K562 (cell line): ENCODE data around the gene LBR. TPM values are rescaled to one million over a fixed set of nuclear protein-coding genes. Genes with fewer than 3 reads are reported as not detected.

ENCODE experiments used
- C11orf30 ChIP-seq: fragments of 450-650 bp; IDR thresholded peaks from 2 replicates; pipeline ENCODE4 v1.6.1; 2016; ENCODE audit warnings: low read depth, mild to moderate bottlenecking
- CBX1 ChIP-seq: sonication (generic); IDR thresholded peaks from 2 replicates; pipeline ENCODE4 v1.6.1; 2016; ENCODE audit warnings: antibody characterized with exemption, low read depth, mild to moderate bottlenecking
- CCNT2 ChIP-seq: IDR thresholded peaks from 2 replicates; pipeline ENCODE4 v1.6.1; 2011; ENCODE audit warnings: borderline replicate concordance, low read depth, mild to moderate bottlenecking, moderate library complexity, mixed read lengths, low read length; ENCODE audit not compliant: insufficient read length; ENCODE audit errors: extremely low read depth
- CEBPB ChIP-seq: fragments of 450-650 bp; IDR thresholded peaks from 2 replicates; pipeline ENCODE4 v1.6.1; 2016; ENCODE audit warnings: missing genetic modification characterization, missing compliant biosample characterization
- HDAC3 ChIP-seq: fragments of 450-650 bp; IDR thresholded peaks from 2 replicates; pipeline ENCODE4 v1.6.1; 2018; ENCODE audit warnings: borderline replicate concordance, mild to moderate bottlenecking, moderate library complexity; ENCODE audit not compliant: partially characterized antibody
- HNRNPLL ChIP-seq: fragments of 200-400 bp; formaldehyde crosslinking; IDR thresholded peaks from 2 replicates; pipeline ENCODE4 v1.6.1; 2017; ENCODE audit warnings: low read length, low read depth, mild to moderate bottlenecking; ENCODE audit not compliant: poor library complexity, severe bottlenecking
- KLF1 ChIP-seq: fragments of 450-650 bp; IDR thresholded peaks from 2 replicates; pipeline ENCODE4 v1.6.1; 2016; ENCODE audit warnings: missing genetic modification characterization, missing compliant biosample characterization
- MAFF ChIP-seq: IDR thresholded peaks from 2 replicates; pipeline ENCODE4 v1.6.1; 2012; ENCODE audit warnings: low read length, improper control_type of control experiment
- MAZ ChIP-seq, 2 experiments: fragments of 450-650 bp in 1 of 2; sonication (generic) in 1 of 2; formaldehyde crosslinking; IDR thresholded peaks in 1 of 2; conservative IDR thresholded peaks in 1 of 2; 2 replicates each; pipeline versions ENCODE4 v1.4.0 to v1.5.0; 2020; ENCODE audit warnings: mild to moderate bottlenecking in 1 of 2, missing genetic modification reagents in 1 of 2
- MTF1 ChIP-seq: fragments of 250-450 bp; sonication (Bioruptor Pico); IDR thresholded peaks from 2 replicates; pipeline ENCODE4 v1.9.0; 2021; ENCODE audit warnings: moderate library complexity, mild to moderate bottlenecking, inconsistent platforms, borderline replicate concordance
- NFYB ChIP-seq: IDR thresholded peaks from 2 replicates; pipeline ENCODE4 v1.6.1; 2011; ENCODE audit warnings: mild to moderate bottlenecking, moderate library complexity; ENCODE audit not compliant: insufficient read length; ENCODE audit errors: extremely low read depth
- NR2F6 ChIP-seq: fragments of 450-650 bp; formaldehyde crosslinking; IDR thresholded peaks from 2 replicates; pipeline ENCODE4 v1.4.0; 2020; ENCODE audit warnings: mild to moderate bottlenecking
- ZNF695 ChIP-seq: fragments of 450-650 bp; formaldehyde crosslinking; IDR thresholded peaks from 2 replicates; pipeline ENCODE4 v1.4.0; 2020; ENCODE audit warnings: mild to moderate bottlenecking, moderate library complexity
- ZNF76 ChIP-seq: fragments of 250-450 bp; sonication (Bioruptor Pico); IDR thresholded peaks from 2 replicates; pipeline ENCODE4 v1.4.0; 2020; ENCODE audit warnings: mild to moderate bottlenecking, moderate library complexity, borderline replicate concordance
- polyA plus RNA-seq, 8 experiments: library from polyadenylated mRNA; depleted of rRNA in 4 of 8; stranded (reverse) in 5 of 8; unstranded in 3 of 8; fragments of >200 nt; fragmentation: Nextera tagmentation in 2 of 8; fragmentation: Illumina TruSeq in 1 of 8; extraction: Ambion mirVana in 2 of 8; extraction: Trizol in 1 of 8; gene quantifications; 2 replicates each; pipeline versions ENCODE4 v1.2.1 to v1.2.3, GENCODE V29; 2011 to 2014; ENCODE audit warnings: inconsistent platforms in 1 of 8, missing spikeins in 1 of 8
- total RNA-seq, 7 experiments: library from RNA; depleted of rRNA in 6 of 7; stranded (reverse); fragments of >200 nt in 6 of 7; fragmentation: Illumina TruSeq in 2 of 7; extraction: Trizol in 2 of 7; gene quantifications; 2 replicates each; pipeline versions ENCODE4 v1.2.1 to v1.2.3, GENCODE V29; 2011 to 2021; ENCODE audit warnings: low replicate concordance in 1 of 7
- TF ChIP-seq, protein P1 (sequence below): fragments of 200-800 bp; sonication (Bioruptor generic); IDR thresholded peaks from 2 replicates; pipeline ENCODE4 v1.6.1; 2016; ENCODE audit warnings: missing genetic modification characterization, missing compliant biosample characterization
- TF ChIP-seq, protein P2 (sequence below): fragments of 250-450 bp; sonication (Bioruptor Pico); IDR thresholded peaks from 2 replicates; pipeline ENCODE4 v1.5.0; 2021; ENCODE audit warnings: mild to moderate bottlenecking, borderline replicate concordance
- TF ChIP-seq, protein P3 (sequence below): fragments of 450-650 bp; IDR thresholded peaks from 2 replicates; pipeline ENCODE4 v1.6.1; 2016; ENCODE audit warnings: borderline replicate concordance

LBR gene
- total and polyA plus RNA-seq, 9 of the 15 experiments (the other 6 are each of a cell fraction or from before 2014, with no cell fraction given), result 102 to 229 (median 197) TPM

DNA sequence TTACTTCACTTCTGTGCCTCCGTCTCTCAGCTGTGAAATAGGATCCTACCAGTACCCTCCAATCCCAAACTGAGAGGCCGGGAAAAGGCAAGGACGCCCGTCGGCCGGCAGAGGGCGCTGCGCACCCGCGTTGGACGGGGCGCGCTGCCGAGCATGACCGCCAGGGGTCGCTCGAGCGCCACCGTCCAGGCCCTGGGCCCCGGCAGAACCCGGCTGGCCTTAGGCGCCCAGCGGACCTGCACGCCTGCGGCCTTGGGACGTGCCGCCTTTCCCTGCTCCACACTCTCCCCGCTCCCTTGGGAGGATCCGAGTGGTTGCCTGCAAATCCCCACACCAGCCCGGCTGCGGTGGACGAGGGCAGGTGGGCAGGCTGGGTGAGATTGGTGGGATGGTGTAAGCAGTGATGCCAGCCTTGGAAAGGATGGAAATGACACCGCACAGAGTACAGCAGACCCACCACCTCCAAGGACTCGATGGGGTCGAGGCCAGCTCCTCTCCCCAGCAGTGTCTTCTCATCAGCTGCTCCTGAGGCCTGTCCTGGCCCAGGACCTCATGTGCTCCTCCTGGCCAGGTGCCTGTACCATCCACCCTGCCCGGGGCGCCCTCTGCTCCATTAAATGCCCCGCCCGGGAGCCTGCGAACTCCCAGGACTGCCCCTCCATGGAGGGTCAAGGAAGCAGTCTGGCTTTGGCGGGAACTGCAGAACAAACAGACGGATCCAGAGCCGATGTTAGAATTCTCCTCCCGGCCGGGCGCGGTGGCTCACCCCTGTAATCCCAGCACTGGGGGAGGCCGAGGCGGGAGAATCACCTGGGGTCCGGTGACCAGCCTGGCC is 47.4 kb upstream of the LBR start (continued):
- TF ChIP-seq, protein P1, sequence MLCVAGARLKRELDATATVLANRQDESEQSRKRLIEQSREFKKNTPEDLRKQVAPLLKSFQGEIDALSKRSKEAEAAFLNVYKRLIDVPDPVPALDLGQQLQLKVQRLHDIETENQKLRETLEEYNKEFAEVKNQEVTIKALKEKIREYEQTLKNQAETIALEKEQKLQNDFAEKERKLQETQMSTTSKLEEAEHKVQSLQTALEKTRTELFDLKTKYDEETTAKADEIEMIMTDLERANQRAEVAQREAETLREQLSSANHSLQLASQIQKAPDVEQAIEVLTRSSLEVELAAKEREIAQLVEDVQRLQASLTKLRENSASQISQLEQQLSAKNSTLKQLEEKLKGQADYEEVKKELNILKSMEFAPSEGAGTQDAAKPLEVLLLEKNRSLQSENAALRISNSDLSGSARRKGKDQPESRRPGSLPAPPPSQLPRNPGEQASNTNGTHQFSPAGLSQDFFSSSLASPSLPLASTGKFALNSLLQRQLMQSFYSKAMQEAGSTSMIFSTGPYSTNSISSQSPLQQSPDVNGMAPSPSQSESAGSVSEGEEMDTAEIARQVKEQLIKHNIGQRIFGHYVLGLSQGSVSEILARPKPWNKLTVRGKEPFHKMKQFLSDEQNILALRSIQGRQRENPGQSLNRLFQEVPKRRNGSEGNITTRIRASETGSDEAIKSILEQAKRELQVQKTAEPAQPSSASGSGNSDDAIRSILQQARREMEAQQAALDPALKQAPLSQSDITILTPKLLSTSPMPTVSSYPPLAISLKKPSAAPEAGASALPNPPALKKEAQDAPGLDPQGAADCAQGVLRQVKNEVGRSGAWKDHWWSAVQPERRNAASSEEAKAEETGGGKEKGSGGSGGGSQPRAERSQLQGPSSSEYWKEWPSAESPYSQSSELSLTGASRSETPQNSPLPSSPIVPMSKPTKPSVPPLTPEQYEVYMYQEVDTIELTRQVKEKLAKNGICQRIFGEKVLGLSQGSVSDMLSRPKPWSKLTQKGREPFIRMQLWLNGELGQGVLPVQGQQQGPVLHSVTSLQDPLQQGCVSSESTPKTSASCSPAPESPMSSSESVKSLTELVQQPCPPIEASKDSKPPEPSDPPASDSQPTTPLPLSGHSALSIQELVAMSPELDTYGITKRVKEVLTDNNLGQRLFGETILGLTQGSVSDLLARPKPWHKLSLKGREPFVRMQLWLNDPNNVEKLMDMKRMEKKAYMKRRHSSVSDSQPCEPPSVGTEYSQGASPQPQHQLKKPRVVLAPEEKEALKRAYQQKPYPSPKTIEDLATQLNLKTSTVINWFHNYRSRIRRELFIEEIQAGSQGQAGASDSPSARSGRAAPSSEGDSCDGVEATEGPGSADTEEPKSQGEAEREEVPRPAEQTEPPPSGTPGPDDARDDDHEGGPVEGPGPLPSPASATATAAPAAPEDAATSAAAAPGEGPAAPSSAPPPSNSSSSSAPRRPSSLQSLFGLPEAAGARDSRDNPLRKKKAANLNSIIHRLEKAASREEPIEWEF, result no peak
- no peak for TF ChIP-seq C11orf30
- peak; percentile 9; the same call in 1 of the 2 replicates for TF ChIP-seq CEBPB (tag)
- no peak for TF ChIP-seq HDAC3
- no peak for TF ChIP-seq MAFF
- 0 out of 2 replicates have a peak, but pooled peaks have one; percentile 39 for TF ChIP-seq ZNF76 (CRISPR knock-in tag)
- no peak for TF ChIP-seq ZNF695 (CRISPR knock-in tag)
- no peak for TF ChIP-seq MTF1
- TF ChIP-seq NR2F6 (CRISPR knock-in tag), result no peak
- TF ChIP-seq NFYB, result no peak
- TF ChIP-seq MAZ (CRISPR knock-in tag; conservative IDR thresholded peaks at IDR 0.05 in 1 of 2, IDR thresholded peaks at IDR 0.05 in 1 of 2), result peak; percentile 66 to 80; a peak in 3 of 4 replicates
- TF ChIP-seq HNRNPLL, result no peak
- peak; percentile 71 for TF ChIP-seq CCNT2
- TF ChIP-seq, protein P2, sequence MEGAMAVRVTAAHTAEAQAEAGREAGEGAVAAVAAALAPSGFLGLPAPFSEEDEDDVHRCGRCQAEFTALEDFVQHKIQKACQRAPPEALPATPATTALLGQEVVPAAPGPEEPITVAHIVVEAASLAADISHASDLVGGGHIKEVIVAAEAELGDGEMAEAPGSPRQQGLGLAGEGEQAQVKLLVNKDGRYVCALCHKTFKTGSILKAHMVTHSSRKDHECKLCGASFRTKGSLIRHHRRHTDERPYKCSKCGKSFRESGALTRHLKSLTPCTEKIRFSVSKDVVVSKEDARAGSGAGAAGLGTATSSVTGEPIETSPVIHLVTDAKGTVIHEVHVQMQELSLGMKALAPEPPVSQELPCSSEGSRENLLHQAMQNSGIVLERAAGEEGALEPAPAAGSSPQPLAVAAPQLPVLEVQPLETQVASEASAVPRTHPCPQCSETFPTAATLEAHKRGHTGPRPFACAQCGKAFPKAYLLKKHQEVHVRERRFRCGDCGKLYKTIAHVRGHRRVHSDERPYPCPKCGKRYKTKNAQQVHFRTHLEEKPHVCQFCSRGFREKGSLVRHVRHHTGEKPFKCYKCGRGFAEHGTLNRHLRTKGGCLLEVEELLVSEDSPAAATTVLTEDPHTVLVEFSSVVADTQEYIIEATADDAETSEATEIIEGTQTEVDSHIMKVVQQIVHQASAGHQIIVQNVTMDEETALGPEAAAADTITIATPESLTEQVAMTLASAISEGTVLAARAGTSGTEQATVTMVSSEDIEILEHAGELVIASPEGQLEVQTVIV (CRISPR knock-in tag), result no peak
- peak; percentile 84 for TF ChIP-seq CBX1
- no peak for TF ChIP-seq KLF1 (tag)
- TF ChIP-seq, protein P3, sequence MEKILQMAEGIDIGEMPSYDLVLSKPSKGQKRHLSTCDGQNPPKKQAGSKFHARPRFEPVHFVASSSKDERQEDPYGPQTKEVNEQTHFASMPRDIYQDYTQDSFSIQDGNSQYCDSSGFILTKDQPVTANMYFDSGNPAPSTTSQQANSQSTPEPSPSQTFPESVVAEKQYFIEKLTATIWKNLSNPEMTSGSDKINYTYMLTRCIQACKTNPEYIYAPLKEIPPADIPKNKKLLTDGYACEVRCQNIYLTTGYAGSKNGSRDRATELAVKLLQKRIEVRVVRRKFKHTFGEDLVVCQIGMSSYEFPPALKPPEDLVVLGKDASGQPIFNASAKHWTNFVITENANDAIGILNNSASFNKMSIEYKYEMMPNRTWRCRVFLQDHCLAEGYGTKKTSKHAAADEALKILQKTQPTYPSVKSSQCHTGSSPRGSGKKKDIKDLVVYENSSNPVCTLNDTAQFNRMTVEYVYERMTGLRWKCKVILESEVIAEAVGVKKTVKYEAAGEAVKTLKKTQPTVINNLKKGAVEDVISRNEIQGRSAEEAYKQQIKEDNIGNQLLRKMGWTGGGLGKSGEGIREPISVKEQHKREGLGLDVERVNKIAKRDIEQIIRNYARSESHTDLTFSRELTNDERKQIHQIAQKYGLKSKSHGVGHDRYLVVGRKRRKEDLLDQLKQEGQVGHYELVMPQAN, result no peak
